Upper lobe of left lung (tissue), 6 donors: ENCODE data around the gene MRTO4. TPM values are rescaled to one million over a fixed set of nuclear protein-coding genes. Genes with fewer than 3 reads are reported as not detected.
"Not testable (repeated sequence)": the region's sequence is repeated elsewhere in the genome, so short reads cannot be mapped to it uniquely, and the experiment has no call there.

Experiments used
- ATAC-seq, 2 donors: fragments of 200-7000 bp; cut with Tn5 transposase; one replicate each; pipeline ENCODE4 v1.9.1; 2022; ENCODE audit warnings: mild to moderate bottlenecking in 2 of 2, moderate library complexity in 2 of 2; ENCODE audit not compliant: low FRiP score in 2 of 2
- DNase-seq, 2 donors: peaks; one replicate each; pipeline ENCODE4 v3.0.0-alpha.2; 2019 to 2020
- H3K27ac ChIP-seq, 4 donors: fragments of 200-600 bp; sonication (generic); one replicate each; pipeline ENCODE4 v1.5.1; 2016 to 2019
- H3K27me3 ChIP-seq, 4 donors: fragments of 200-600 bp; sonication (generic); one replicate each; pipeline ENCODE4 v1.5.1; 2017 to 2019
- H3K36me3 ChIP-seq, 4 donors: fragments of 200-600 bp; sonication (generic); one replicate each; pipeline ENCODE4 v1.5.1; 2016 to 2019
- H3K4me1 ChIP-seq, 4 donors: fragments of 200-600 bp; sonication (generic); one replicate each; pipeline ENCODE4 v1.5.1; 2018 to 2019
- H3K4me3 ChIP-seq, 4 donors: fragments of 200-600 bp; sonication (generic); one replicate each; pipeline ENCODE4 v1.5.1; 2017 to 2019; ENCODE audit warnings: mild to moderate bottlenecking in 2 of 4, moderate library complexity in 1 of 4
- H3K9me3 ChIP-seq, 4 donors: fragments of 200-600 bp; sonication (generic); one replicate each; pipeline ENCODE4 v1.5.1; 2018 to 2019
- CTCF ChIP-seq, 6 experiments: fragments of 450-650 bp in 4 of 6; fragments of 200-600 bp in 2 of 6; sonication (generic) in 2 of 6; IDR thresholded peaks; one replicate each; pipeline ENCODE4 v1.5.1; 2016 to 2019; ENCODE audit warnings: antibody characterized with exemption in 6 of 6
- EP300 ChIP-seq, 4 donors: sonication (generic); formaldehyde crosslinking; IDR thresholded peaks; one replicate each; pipeline ENCODE4 v1.5.1; 2017; ENCODE audit warnings: antibody characterized with exemption in 4 of 4, control low read depth in 2 of 4
- POLR2A ChIP-seq, 4 donors: fragments of 450-650 bp; IDR thresholded peaks; one replicate each; pipeline ENCODE4 v1.5.1; 2016 to 2017; ENCODE audit warnings: antibody characterized with exemption in 4 of 4, mild to moderate bottlenecking in 2 of 4
- POLR2AphosphoS5 ChIP-seq, 2 donors: sonication (generic); formaldehyde crosslinking; IDR thresholded peaks; one replicate each; pipeline ENCODE4 v1.5.1; 2017; ENCODE audit warnings: antibody characterized with exemption in 2 of 2
- WGBS, 2 donors: methylation state at CpG; one replicate each; pipeline ENCODE4 v1.1.5; 2017 to 2018; 5-methylcytosine and 5-hydroxymethylcytosine counted together
- total RNA-seq, 6 donors: library from RNA; depleted of rRNA in 4 of 6; stranded (reverse); fragments of >200 nt in 4 of 6; gene quantifications; one replicate each; pipeline versions ENCODE4 v1.1.0 to v1.2.1, GENCODE V29; 2016 to 2021
- donor health status: DM: no; HTN: no; CAD: no; lungs with moderate emphysema.
- donor health status: DM: no; HTN: yes; CAD: no; lungs with severe emphysema.

MRTO4 gene
- total RNA-seq, 6 donors from 2014 or later: 7.3 to 31.8 (median 13.9) TPM

DNA sequence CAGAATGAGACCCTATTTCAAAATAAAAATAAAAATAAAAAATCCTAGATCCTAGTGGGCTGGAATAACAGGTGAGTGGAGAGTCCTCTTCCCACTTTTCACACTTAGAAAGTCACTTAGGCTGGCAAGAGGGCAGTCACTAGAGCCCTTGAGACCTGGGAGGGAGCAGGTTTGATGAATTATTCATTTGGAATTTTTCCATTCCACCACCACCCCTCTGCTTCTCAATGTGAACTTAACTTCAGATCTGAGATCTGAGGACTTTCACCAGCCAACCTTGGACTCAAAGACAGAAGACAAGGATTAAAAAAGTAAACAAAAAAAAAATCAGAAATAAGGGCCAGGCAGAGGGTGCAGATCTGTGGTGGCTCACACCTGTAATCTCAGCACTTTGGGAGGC, 20.5 kb downstream of the MRTO4 start:
- Histone ChIP-seq H3K9me3 (peaks cover 0 to 3% (median 0%) of the 10 kb centered on the region in 4 donors), H3K36me3 (no peaks in the 10 kb centered on the region), H3K4me1 (peaks cover 0 to 6% (median 2%) of the 10 kb centered on the region in 4 donors), H3K27me3 (no peaks in the 10 kb centered on the region), H3K27ac (no peak overlapping the region), H3K4me3 (no peak overlapping the region)
- DNase-seq: no peak
- no peak for TF ChIP-seq EP300 (IDR thresholded peaks at IDR 0.05)
- no peak for TF ChIP-seq CTCF (IDR thresholded peaks at IDR 0.05)
- no peak for TF ChIP-seq POLR2A (IDR thresholded peaks at IDR 0.05)
- TF ChIP-seq POLR2AphosphoS5 (IDR thresholded peaks at IDR 0.05): no peak
- ATAC-seq: no peak

GRCh38 chr1:19273106-19273843, 21.7 kb downstream of the MRTO4 start:
- H3K27ac ChIP-seq: no peak overlapping the region
- no peak overlapping the region for H3K4me3 ChIP-seq
- peaks cover 0 to 3% (median 0%) of the 10 kb centered on the region in 4 donors for H3K9me3 ChIP-seq
- ATAC-seq (no peak), DNase-seq (no peak)
- no peak for TF ChIP-seq POLR2A (IDR thresholded peaks at IDR 0.05)
- H3K36me3 ChIP-seq: no peaks in the 10 kb centered on the region
- 91 to 93% methylated on average over 21 to 22 of the region's 22 CpGs for WGBS, 2 donors
- H3K27me3 ChIP-seq: no peaks in the 10 kb centered on the region
- peaks cover 0 to 6% (median 2%) of the 10 kb centered on the region in 4 donors for H3K4me1 ChIP-seq

DNA sequence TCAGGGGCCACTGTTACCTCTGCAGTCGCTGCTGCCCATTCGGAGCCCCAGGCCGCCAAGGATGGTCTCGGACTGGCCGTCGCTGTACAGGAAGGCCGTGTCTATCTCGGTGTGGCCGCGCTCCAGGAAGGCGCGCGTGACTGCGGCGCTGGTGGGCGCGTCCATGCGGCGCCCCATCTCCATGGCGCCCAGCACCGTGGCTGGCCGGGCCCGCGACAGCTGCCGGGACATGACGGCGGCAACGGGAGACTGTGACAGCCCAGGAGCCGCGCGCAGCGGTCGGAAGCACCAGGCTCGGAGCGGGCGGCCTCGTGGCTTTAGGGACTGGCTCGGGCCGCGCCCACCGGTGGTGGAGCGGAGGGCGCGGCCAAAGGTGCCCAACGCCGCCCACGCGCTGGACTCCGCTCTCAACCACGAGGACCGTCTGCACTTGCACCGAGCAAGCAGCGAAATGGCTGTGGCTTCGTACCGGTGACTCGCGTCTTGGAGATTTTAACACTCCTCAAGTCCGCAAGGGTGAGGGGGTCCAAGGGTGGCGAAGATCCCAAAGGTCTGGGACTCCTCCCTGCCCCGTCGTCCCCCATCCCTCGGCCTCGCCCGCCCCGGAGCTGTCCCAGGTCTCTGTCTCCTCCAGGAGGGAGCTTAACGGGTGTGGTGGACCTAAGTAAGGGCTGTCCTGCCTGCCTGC, 22.4 kb downstream of the MRTO4 start:
- ATAC-seq: peak; percentile 9 to 51
- H3K36me3 ChIP-seq, H3K4me1 ChIP-seq, H3K27me3 ChIP-seq, H3K27ac ChIP-seq, H3K9me3 ChIP-seq: not testable (repeated sequence)
- WGBS, 2 donors: 17 to 32% methylated on average over 9 to 11 of the region's 66 CpGs
- peak overlapping the region in 2 of 4 donors; percentile 16 to 20 for H3K4me3 ChIP-seq
- DNase-seq: peak in 1 of 2 donors; percentile 79

DNA sequence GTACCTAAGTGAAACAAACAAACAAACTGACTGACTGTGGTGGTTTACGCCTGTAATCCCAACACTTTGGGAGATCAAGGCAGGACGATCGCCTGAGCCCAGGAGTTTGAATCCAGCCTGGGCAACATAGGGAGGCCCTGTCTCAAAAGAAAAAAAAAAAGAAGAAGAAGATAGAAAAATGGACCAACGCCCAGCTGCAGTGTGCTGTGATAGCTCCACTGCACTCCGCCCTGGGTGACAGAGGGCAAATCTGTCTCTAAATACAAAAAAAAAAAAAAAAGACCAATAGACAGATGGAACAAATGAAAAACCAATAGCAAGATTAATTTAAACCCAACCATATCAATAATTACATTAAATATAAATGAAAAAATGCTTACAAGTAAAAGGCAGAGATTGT, 23.0 kb downstream of the MRTO4 start:
- Histone ChIP-seq H3K4me3 (no peak overlapping the region), H3K9me3 (peaks cover 0 to 3% (median 0%) of the 10 kb centered on the region in 4 donors), H3K27me3 (no peaks in the 10 kb centered on the region), H3K27ac (no peak overlapping the region), H3K4me1 (peaks cover 0 to 6% (median 2%) of the 10 kb centered on the region in 4 donors), H3K36me3 (no peaks in the 10 kb centered on the region)
- TF ChIP-seq CTCF (IDR thresholded peaks at IDR 0.05): no peak
- no peak for TF ChIP-seq EP300 (IDR thresholded peaks at IDR 0.05)
- TF ChIP-seq POLR2A (IDR thresholded peaks at IDR 0.05): no peak
- no peak for TF ChIP-seq POLR2AphosphoS5 (IDR thresholded peaks at IDR 0.05)
- DNase-seq (no peak), ATAC-seq (no peak)
- WGBS, 2 donors: 95 to 97% methylated on average over 5 of the region's 5 CpGs

DNA sequence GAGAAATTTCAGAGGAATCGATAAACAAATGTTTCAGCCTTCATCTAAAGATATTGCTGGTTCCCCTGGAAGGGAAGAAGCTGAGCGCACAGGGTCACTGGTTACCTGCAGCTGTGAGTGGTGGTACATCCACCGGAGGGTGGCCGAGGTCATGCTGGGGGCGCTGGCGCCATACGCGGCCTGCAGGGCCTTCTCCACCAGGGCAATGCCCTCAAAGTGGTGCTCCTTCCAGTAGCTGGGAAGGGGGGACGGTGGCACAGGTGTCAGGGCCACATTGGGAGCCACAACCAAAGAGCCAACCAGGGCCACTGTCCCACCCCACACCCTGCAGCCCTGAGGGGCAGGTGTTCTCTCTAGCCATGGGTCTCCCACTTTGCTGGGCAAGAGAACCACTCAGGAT, 32.3 kb downstream of the MRTO4 start:
- 95 to 96% methylated on average over 8 to 9 of the region's 9 CpGs for WGBS, 2 donors
- DNase-seq: no peak
- TF ChIP-seq CTCF (IDR thresholded peaks at IDR 0.05): no peak
- no peak for TF ChIP-seq POLR2AphosphoS5 (IDR thresholded peaks at IDR 0.05)
- no peak for TF ChIP-seq EP300 (IDR thresholded peaks at IDR 0.05)
- TF ChIP-seq POLR2A (IDR thresholded peaks at IDR 0.05): no peak

More for the DNA sequence above, 32.3 kb downstream of the MRTO4 start:
- Histone ChIP-seq H3K27me3 (no peaks in the 10 kb centered on the region), H3K4me1 (peaks cover 2 to 7% (median 2%) of the 10 kb centered on the region in 4 donors), H3K9me3 (no peaks in the 10 kb centered on the region), H3K36me3 (peaks cover 0 to 4% (median 0%) of the 10 kb centered on the region in 4 donors), H3K4me3 (no peak overlapping the region), H3K27ac (no peak overlapping the region)
- no peak for ATAC-seq
